Kidney (tissue), 14 donors: ENCODE data around the gene CHD6. TPM values are rescaled to one million over a fixed set of nuclear protein-coding genes. Genes with fewer than 3 reads are reported as not detected.
A peak's percentile ranks its signal among the peaks of the same experiment; 100 is the strongest.

Experiments
- DNase-seq, 5 donors: peaks; one replicate each; pipeline ENCODE4 v3.0.0-alpha.2; 2013 to 2020
- FAIRE-seq: peaks from 2 replicates; lab custom pipeline; 2012; peaks lifted over from hg19 to GRCh38; lab: Jason Lieb, UNC
- H3K27ac ChIP-seq, 2 donors: one replicate each; pipeline ENCODE4 v1.7.0; 2013; ENCODE audit warnings: low read depth in 2 of 2, low read length in 2 of 2, inconsistent platforms in 1 of 2
- H3K27me3 ChIP-seq: one replicate; pipeline ENCODE4 v1.7.1; 2013; ENCODE audit warnings: low read length, inconsistent platforms; ENCODE audit not compliant: control insufficient read depth, insufficient read depth
- H3K36me3 ChIP-seq, 3 donors: one replicate each; pipeline versions ENCODE4 v1.7.0 to v1.7.1; 2013; ENCODE audit warnings: low read length in 3 of 3, control low read depth in 1 of 3, inconsistent platforms in 1 of 3; ENCODE audit not compliant: insufficient read depth in 3 of 3, control insufficient read depth in 2 of 3
- H3K4me1 ChIP-seq, 3 donors: one replicate each; pipeline versions ENCODE4 v1.7.0 to v1.7.1; 2013; ENCODE audit warnings: low read length in 3 of 3, inconsistent platforms in 1 of 3, low read depth in 1 of 3; ENCODE audit not compliant: control insufficient read depth in 2 of 3, insufficient read depth in 2 of 3
- H3K4me3 ChIP-seq, 3 donors: one replicate each; pipeline versions ENCODE4 v1.7.0 to v1.8.1; 2013; ENCODE audit warnings: low read length in 3 of 3, control low read depth in 1 of 3, inconsistent platforms in 1 of 3
- H3K9ac ChIP-seq, 3 donors: one replicate each; pipeline versions ENCODE4 v1.7.0 to v1.7.1; 2013; ENCODE audit warnings: low read length in 3 of 3, control low read depth in 1 of 3, inconsistent platforms in 1 of 3
- H3K9me3 ChIP-seq, 3 donors: one replicate each; pipeline versions ENCODE4 v1.7.0 to v1.7.1; 2013; ENCODE audit warnings: low read length in 3 of 3, control low read depth in 1 of 3, inconsistent platforms in 1 of 3; ENCODE audit not compliant: control insufficient read depth in 2 of 3, insufficient read depth in 1 of 3
- intact Hi-C: fragments of 100-400 bp; cut with DNase I; formaldehyde crosslinking; loops from one replicate; pipeline ENCODE4 v1.11.1; 2022
- polyA plus RNA-seq: library from polyadenylated mRNA; stranded (reverse); fragments of 350-450 nt; fragmentation: Illumina TruSeq; extraction: RNeasy Lipid Tissue Mini Kit (QIAGEN cat#74804); gene quantifications from one replicate; pipeline ENCODE4 v1.2.3, GENCODE V29; 2014; ENCODE audit warnings: low read depth, low replicate concordance; ENCODE audit not compliant: insufficient read depth
- total RNA-seq: library from RNA; stranded (reverse); fragmentation: NEBNext Ultra II Directional; extraction: Animal tissue kit (Norgen Biotek cat#: 25700); gene quantifications from one replicate; pipeline ENCODE4 v1.2.1, GENCODE V29; 2021
- TF ChIP-seq, protein P1 (sequence below): IDR thresholded peaks from 3 replicates; pipeline ENCODE4 v1.5.1; 2012; ENCODE audit warnings: mild to moderate bottlenecking, moderate library complexity, borderline replicate concordance; ENCODE audit not compliant: insufficient read depth; ENCODE audit errors: extremely low read depth
- donor health status: control.
- donor health status: control.
- donor health status: control.
- donor health status: control.
- donor health status: control.
- donor health status: DM: yes; HTN: yes; CAD: no.
- donor health status: Normal renal cell carcinoma (clear cell type).

The CHD6 gene
- total and polyA plus RNA-seq, 2 donors from 2014 or later, result 4.5 to 53.5 TPM

GRCh38 chr20:41424546-41424945, 193.6 kb downstream of the CHD6 start:
- no peaks in the 10 kb centered on the region for H3K27me3 ChIP-seq
- H3K27ac ChIP-seq, result no peak overlapping the region
- no peak overlapping the region for H3K9ac ChIP-seq
- DNase-seq, result no peak
- FAIRE-seq, result no peak
- H3K4me1 ChIP-seq, result no peaks in the 10 kb centered on the region
- no peak overlapping the region for H3K4me3 ChIP-seq
- no peaks in the 10 kb centered on the region for H3K9me3 ChIP-seq
- H3K36me3 ChIP-seq, result peaks cover 13 to 47% (median 44%) of the 10 kb centered on the region in 3 donors
- TF ChIP-seq, protein P1, sequence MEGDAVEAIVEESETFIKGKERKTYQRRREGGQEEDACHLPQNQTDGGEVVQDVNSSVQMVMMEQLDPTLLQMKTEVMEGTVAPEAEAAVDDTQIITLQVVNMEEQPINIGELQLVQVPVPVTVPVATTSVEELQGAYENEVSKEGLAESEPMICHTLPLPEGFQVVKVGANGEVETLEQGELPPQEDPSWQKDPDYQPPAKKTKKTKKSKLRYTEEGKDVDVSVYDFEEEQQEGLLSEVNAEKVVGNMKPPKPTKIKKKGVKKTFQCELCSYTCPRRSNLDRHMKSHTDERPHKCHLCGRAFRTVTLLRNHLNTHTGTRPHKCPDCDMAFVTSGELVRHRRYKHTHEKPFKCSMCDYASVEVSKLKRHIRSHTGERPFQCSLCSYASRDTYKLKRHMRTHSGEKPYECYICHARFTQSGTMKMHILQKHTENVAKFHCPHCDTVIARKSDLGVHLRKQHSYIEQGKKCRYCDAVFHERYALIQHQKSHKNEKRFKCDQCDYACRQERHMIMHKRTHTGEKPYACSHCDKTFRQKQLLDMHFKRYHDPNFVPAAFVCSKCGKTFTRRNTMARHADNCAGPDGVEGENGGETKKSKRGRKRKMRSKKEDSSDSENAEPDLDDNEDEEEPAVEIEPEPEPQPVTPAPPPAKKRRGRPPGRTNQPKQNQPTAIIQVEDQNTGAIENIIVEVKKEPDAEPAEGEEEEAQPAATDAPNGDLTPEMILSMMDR, result no peak
- intact Hi-C loops, result no loop called here

DNA sequence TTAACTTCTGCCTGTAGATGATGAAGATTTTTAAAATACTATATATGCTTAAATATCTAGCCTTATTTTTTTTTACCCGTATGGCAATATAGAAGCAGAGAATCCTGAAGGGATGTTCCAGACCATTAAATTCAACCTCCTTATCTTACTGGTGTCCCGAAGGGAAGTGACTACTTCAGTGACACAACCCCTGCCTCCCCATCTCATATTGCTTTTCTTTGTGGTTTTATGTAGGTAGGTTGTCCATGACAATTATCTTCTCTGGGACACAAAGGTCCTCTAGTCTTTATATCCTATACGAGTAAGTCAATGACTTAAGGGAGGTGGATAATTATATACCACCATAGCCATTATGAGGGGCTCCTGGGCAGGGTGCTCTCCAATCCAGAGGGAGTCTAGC, 194.2 kb downstream of the CHD6 start:
- Histone ChIP-seq H3K9me3 (no peaks in the 10 kb centered on the region), H3K9ac (no peak overlapping the region), H3K4me1 (no peaks in the 10 kb centered on the region), H3K4me3 (no peak overlapping the region), H3K36me3 (peaks cover 13 to 45% (median 41%) of the 10 kb centered on the region in 3 donors), H3K27ac (no peak overlapping the region), H3K27me3 (no peaks in the 10 kb centered on the region)
- TF ChIP-seq, protein P1, result no peak
- FAIRE-seq, result no peak
- intact Hi-C loops, result no loop called here
- peak in 2 of 5 donors; percentile 30 to 66 for DNase-seq

DNA sequence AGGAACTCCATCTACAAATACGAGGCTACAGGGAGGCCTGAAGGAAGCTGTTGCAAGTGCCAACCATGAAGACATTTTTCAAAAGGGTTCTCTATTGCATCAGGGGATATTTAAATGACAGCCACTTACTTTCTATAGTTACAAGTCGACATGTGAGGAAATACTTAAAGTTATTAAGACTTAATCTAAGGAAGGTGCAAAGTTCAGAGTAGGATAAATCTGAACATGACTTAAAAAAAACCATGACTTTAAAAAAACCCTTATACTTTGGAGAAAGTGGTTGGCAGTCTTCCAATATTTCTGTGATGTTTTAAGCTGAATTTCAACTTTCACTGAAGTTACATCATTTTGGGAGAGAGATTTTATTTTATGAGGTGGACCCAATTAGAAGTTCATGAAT, 195.2 kb downstream of the CHD6 start:
- Histone ChIP-seq H3K36me3 (peaks cover 13 to 36% (median 33%) of the 10 kb centered on the region in 3 donors), H3K27me3 (no peaks in the 10 kb centered on the region), H3K4me1 (no peaks in the 10 kb centered on the region), H3K9ac (no peak overlapping the region), H3K9me3 (no peaks in the 10 kb centered on the region), H3K27ac (no peak overlapping the region), H3K4me3 (no peak overlapping the region)
- FAIRE-seq, result no peak
- TF ChIP-seq, protein P1, result no peak
- no peak for DNase-seq
- intact Hi-C loops, result no loop called here

DNA sequence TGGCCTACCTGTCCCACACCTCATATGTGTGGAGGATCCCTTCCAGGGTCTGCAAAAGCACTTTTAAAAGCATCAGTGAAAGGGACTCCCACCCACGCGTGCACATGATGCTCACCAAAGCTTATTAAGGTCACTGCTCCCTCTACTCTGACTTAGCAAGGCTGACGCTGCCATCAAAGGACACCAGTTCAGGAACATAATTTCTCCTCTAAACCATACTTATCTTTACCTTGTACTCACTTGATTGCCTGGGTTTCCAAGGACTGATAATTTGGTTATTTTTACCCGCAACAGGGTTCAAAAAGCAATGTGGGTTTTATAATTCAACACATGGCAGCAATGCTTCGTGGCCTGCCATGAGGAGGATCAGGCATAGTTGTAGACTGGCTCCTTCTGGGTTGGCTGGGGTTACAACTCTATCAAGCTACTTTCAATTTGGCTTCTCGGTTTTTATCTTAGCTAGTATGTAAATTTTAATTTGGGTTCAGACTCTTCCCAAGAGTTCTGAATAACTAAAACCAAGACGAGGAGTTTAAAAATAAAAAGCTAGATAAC, 199.4 kb downstream of the CHD6 start:
- Histone ChIP-seq H3K9ac (no peak overlapping the region), H3K4me1 (no peaks in the 10 kb centered on the region), H3K4me3 (no peak overlapping the region), H3K36me3 (peaks cover 22 to 62% (median 46%) of the 10 kb centered on the region in 3 donors), H3K9me3 (no peaks in the 10 kb centered on the region), H3K27me3 (no peaks in the 10 kb centered on the region), H3K27ac (no peak overlapping the region)
- intact Hi-C loops, result no loop called here
- DNase-seq (no peak), FAIRE-seq (no peak)
- TF ChIP-seq, protein P1, result no peak
